ENCODE measurements around the gene SASH1. TPM values are rescaled to one million over a fixed set of nuclear protein-coding genes. Genes with fewer than 3 reads are reported as not detected.

The SASH1 gene
- polyA plus RNA-seq (ENCODE audit: insufficient read length in 4 of 4), result 10 to 100 TPM; 29.4 to 32.6 (median 31.1) TPM

GRCh38 chr6:148342350-148343046 is at the start of gene SASH1:
Gene SASH1 (plus strand): TSS chr6:148342838. CDS start chr6:148343068, 230 bp downstream.
- peak; percentile 53 to 81 (median 72) for DNase-seq (ENCODE audit: low read depth in 4 of 4, low spot score in 3 of 4)

DNA sequence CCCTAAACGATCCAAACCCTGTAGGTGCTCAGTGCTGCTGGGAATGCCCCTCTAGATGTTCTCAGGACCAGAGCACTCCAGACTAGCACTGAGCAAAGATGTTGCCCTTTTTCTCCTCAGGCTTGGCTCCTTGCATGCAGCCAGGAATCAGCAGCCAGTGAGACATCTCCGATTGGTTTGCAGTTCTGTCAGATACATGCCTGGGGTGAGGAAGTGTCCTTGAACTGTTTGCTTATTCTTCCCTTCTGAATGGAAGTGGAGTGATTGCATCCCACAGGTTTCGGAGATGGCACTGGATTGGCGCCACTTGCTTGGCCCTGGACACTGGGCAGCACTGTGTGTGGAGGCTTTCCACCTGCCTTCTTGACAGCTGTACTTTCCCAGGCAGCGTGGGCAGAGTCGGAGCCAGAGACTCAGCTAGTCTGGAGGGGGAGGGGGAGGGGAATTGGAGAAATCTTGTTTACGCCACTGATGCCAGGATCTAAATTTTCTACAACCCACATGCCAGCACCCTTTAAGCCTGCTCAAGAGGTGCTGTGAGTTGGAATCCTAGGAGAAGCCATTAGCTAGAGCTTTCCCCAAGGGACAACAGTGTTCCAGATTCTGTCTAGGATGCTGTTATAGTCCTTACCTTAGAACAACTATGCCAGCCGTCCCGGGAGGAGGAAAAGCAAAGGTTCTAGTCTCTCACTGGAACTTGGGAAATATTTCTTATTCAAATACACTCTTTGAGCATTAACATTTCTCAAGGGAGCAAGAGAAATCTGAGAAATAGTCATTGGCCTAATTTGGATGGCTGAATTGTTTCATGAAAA is 49.2 kb upstream of the SASH1 start:
- no peak for DNase-seq (ENCODE audit: low read depth in 4 of 4, low spot score in 3 of 4)

GRCh38 chr6:148294059-148294458 is 48.6 kb upstream of the SASH1 start:
- DNase-seq (ENCODE audit: low read depth in 4 of 4, low spot score in 3 of 4), result no peak

GRCh38 chr6:148295261-148295887 is 47.3 kb upstream of the SASH1 start:
- no peak for DNase-seq (ENCODE audit: low read depth in 4 of 4, low spot score in 3 of 4)

- DNase-seq (ENCODE audit: low read depth in 4 of 4, low spot score in 3 of 4), result no peak
Observed at GRCh38 chr6:148296771-148297170, 45.9 kb upstream of the SASH1 start.

- no peak for DNase-seq (ENCODE audit: low read depth in 4 of 4, low spot score in 3 of 4)
Observed at GRCh38 chr6:148298683-148299082, 44.0 kb upstream of the SASH1 start.

DNA sequence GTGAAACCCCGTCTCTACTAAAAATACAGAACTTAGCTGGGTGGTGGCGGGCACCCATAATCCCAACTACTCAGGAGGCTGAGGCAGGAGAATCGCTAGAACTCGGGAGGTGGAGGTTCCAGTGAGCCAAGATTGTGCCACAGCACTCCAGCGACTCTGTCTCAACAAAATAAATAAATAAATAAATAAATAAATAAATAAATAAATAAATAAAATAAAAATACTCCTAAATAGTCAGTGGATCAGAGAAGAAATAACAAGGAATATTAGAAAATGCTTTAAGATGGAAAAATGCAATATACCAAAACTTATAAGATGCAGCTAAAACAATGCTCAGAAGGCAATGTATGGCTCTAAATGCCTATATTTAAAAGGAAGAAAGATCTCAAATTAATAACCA is 39.0 kb upstream of the SASH1 start:
- DNase-seq (ENCODE audit: low read depth in 4 of 4, low spot score in 3 of 4), result no peak

DNA sequence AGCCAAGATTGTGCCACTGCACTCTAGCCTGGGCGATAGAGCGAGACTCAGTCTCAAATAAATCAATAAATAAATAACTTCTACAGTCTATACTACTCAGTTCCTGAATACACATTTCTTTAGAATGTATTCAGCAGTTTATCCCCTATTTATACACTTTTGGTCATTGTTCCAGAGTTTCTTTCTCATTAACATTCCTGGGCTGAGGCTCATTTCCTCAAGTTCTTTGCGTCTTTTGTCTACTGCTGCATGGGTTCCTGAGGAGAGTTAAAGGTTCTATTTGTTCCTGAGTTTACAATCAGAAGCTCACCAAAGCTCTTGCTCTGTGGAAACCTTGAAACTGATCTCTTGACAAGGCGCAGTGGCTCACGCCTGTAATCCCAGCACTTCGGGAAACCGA is 37.7 kb upstream of the SASH1 start:
- no peak for DNase-seq (ENCODE audit: low read depth in 4 of 4, low spot score in 3 of 4)

GRCh38 chr6:148306286-148306685 is 36.4 kb upstream of the SASH1 start:
- DNase-seq (ENCODE audit: low read depth in 4 of 4, low spot score in 3 of 4), result no peak

GRCh38 chr6:148307405-148307804 is 35.2 kb upstream of the SASH1 start:
- no peak for DNase-seq (ENCODE audit: low read depth in 4 of 4, low spot score in 3 of 4)

- DNase-seq (ENCODE audit: low read depth in 4 of 4, low spot score in 3 of 4), result no peak
Observed at GRCh38 chr6:148309301-148309700, 33.3 kb upstream of the SASH1 start.

- DNase-seq (ENCODE audit: low read depth in 4 of 4, low spot score in 3 of 4), result no peak
Observed at GRCh38 chr6:148311966-148312669, 30.5 kb upstream of the SASH1 start.

GRCh38 chr6:148313488-148313887 is 29.1 kb upstream of the SASH1 start:
- DNase-seq (ENCODE audit: low read depth in 4 of 4, low spot score in 3 of 4), result no peak

DNA sequence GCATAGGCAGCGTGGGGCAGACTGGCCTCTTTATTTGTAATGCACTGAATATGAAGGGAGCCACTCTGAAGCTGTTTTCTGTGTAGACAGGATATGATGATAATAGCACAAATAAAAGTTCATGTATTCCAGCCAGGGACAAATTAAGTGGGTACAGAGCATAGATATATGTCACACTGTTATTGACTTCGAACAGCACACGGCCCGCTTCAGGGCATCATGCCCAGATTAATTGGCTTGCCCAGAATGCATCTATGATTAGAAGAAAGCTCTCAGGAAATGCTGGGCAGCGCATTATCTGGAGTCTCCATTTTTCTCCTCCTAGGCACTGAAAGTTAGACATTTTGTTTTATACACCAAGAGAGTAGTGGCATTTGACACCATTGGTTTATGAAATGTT is 26.3 kb upstream of the SASH1 start:
- DNase-seq (ENCODE audit: low read depth in 4 of 4, low spot score in 3 of 4), result no peak

- DNase-seq (ENCODE audit: low read depth in 4 of 4, low spot score in 3 of 4), result no peak
Observed at GRCh38 chr6:148317051-148317450, 25.6 kb upstream of the SASH1 start.

DNA sequence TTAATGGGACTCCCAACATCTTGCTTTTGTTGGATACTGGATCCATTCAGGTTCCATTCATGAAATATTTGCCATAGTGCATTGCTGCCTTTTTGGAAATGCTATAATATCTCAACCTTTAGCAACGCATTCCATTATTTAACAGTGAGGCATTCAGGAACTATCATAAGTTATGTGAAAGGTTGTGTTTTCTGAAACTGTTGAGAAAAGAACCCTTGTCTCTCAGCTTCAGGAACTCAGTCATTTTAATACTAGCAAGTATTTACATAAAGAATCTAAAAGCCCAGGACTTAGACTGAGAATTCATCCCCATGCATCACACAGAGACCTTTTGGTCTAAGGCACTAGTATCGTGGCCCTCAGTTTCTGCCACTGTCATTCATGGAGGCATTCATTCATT is 24.9 kb upstream of the SASH1 start:
- no peak for DNase-seq (ENCODE audit: low read depth in 4 of 4, low spot score in 3 of 4)

GRCh38 chr6:148322704-148323103 is 19.9 kb upstream of the SASH1 start:
- no peak for DNase-seq (ENCODE audit: low read depth in 4 of 4, low spot score in 3 of 4)

- DNase-seq (ENCODE audit: low read depth in 4 of 4, low spot score in 3 of 4), result no peak
Observed at GRCh38 chr6:148323344-148323743, 19.3 kb upstream of the SASH1 start.

- DNase-seq (ENCODE audit: low read depth in 4 of 4, low spot score in 3 of 4), result no peak
Observed at GRCh38 chr6:148324297-148324985, 18.2 kb upstream of the SASH1 start.

GRCh38 chr6:148325316-148326068 is 17.1 kb upstream of the SASH1 start:
- DNase-seq (ENCODE audit: low read depth in 4 of 4, low spot score in 3 of 4), result no peak
